HL-60/S4 (cell line): Measurements from ENCODE around the gene TTYH3.

ENCODE experiments used
- in situ Hi-C: fragments of 300-500 bp; cut with MboI; formaldehyde crosslinking; loops from 2 replicates; pipeline ENCODE4 v1.14.3; 2022; ENCODE audit warnings: low sequenced_read_pairs

TTYH3 gene

DNA sequence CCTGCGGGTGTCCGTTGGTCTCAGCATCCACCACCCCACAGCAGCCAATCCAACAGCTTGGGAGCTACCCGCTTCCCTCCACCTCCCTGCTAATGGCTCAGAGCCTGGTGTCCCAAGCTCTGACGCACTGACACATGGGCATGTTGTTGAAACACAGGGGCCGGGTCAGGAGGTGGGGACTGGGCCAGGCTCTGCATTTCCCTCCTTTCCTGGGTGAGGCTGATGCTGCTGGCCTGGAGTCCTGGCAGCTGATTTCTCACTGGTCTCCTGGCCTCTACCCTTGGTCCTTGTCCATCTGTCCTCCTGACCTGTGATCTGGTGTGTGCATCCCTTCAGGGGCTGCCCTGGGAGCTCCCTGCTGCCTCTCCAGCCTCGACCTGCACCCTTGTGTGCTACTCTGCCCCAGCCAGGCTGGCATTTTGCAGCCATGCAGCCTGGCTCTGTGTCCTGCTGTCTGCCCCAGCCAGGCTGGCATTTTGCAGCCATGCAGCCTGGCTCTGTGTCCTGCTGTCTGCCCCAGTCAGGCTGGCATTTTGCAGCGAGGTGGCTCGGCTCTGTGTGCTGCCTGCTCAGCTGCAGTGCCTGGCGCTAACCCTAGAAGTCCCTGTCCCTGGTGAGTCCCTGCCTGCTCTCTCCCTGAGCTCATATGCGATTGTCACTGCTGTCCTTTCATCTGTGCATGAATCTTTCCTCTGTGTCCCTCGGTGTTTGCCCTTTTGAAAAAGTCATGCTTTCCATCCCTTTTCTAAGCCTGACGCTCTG, 70.2 kb downstream of the TTYH3 start:
- in situ Hi-C loops = no loop called here

DNA sequence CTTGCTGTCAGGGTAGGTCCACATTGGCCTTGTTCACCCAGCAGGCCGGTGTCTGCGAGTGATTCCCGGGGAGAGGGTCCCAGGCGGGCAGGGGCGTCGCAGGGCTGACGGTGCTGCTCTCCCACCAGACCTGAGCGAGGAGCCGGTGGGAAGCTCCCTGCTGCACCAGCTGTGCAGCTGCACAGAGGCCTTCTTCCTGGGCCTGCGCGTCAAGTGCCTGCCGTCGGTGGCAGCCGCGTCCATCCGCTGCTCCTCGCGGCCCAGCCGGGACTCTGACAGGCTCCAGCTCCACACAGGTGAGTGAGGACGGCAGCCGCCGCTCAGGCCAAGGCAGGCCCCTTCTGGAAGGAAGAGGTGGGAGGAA, 70.8 kb downstream of the TTYH3 start:
- in situ Hi-C loops = no loop called here

DNA sequence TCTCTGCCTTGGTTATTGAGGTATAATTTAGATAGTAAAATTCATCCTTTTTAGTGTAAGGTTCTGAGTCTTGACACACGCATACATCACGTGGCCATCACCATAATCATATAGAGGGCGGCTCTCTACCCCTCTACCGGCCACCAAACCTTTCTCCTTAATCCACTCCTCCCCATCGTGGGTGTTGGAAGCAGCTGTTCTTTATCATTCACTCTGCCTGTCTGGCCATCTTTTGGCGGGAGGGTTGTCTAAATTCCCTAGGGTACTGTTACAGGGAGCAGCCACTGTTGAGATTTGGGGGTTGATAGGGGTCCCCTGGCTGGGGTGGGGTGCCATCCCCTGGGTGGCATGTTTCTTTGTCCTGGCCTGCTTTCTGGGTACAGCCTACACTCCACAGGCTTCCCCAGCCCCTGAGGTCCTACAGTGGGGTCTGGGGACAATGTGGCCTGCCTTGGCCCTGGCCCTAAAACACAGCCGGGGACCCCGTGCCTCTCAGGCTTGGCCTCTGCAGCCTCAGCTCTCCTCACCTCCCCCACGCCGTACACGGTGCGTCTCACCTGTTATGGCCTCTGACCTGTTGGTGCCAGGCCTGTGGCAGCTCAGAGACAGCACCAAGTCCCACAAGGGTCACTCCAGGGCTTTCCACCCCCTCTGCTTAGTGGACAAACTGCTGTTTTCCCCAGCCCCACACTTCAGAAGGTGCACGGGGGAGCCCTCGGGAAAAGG, 73.7 kb downstream of the TTYH3 start:
- in situ Hi-C loops = no loop called here

DNA sequence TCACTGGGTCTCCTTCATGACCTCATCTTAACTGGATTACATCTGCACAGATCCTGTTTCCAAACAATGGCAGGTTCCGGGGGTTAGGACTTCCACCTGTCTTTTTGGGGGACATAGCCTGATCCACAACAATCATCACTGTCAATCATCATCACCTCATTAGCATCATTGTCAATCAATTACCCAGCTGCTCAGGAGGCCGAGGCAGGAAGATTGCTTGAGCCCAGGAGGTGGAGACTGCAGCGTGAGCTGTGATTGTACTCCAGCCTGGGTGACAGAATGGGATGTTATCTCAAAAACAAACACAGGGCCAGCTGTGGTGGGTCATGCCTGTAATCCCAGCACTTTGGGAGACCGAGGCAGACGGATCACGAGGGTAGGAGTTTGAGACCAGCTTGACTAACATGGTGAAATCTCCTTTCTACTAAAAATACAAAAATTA, 74.9 kb downstream of the TTYH3 start:
- in situ Hi-C loops = no loop called here

DNA sequence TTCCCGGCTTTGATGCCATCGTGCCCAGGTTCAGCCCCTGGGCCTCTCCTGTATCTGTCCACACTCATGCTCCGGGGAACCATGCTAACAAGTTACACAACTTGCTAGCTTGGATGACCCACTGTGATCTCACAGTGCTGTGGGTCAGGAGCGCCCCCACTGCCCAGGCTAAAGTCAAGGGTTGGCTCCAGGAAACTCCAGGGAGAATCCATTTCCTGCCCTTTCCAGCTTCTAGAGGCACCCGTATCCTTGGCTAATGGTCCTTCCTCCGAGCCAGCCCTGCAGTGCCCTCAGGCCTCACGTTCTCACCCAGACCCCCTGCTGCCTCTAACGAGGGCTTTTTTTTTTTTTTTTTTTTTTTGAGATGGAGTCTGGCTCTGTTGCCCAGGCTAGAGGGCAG, 75.7 kb downstream of the TTYH3 start:
- in situ Hi-C loops = no loop called here

DNA sequence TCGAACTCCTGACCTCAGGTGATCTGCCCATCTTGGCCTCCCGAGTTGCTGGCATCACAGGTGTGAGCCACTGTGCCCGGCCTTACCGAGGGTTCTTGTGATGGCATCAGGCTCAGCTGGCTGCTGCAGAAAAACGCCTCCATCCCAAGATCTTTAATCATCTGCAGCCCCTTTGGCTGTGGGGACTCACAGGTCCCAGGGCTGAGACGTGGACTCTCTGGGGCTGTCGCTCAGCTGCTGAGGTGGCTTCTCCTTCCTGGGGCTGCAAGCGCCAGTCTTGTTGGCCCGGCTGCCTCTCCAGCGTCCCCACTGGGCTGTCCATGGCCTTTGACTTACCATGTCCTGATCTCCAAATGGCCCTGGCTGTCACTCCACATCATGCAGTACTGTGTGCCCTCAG, 76.3 kb downstream of the TTYH3 start:
- in situ Hi-C loops = no loop called here

DNA sequence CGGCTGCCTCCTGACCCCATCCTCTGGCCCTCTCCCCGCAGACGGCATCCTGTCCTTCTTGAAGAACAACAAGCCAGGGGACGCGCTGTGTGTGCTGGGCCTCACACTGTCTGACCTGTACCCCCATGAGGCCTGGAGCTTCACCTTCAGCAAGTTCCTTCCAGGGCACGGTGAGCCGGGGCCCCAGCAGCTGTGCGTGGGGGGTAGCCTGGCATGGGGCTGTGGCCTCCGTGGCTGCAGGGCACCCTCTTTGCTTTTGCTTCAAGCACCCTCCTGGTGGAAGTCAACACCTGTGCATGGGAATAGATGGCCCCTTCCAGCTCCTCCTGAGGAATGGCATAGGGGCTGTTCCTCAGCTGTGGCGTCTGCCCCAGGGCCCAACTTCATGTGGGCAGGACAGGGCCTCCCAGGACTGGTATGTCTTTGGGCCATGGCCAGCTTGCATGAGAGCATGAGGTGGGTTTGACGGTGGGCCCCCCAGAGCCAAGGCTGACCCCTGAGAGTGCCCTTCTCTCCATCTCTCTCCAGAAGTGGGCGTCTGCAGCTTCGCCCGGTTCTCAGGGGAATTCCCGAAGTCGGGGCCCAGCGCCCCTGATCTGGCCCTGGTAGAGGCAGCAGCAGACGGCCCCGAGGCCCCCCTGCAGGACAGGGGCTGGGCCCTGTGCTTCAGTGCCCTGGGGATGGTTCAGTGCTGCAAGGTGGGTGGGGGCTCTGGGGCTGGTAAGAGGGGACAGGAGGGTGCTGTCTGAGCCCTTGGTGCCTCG, 76.9 kb downstream of the TTYH3 start:
- in situ Hi-C loops = no loop called here

DNA sequence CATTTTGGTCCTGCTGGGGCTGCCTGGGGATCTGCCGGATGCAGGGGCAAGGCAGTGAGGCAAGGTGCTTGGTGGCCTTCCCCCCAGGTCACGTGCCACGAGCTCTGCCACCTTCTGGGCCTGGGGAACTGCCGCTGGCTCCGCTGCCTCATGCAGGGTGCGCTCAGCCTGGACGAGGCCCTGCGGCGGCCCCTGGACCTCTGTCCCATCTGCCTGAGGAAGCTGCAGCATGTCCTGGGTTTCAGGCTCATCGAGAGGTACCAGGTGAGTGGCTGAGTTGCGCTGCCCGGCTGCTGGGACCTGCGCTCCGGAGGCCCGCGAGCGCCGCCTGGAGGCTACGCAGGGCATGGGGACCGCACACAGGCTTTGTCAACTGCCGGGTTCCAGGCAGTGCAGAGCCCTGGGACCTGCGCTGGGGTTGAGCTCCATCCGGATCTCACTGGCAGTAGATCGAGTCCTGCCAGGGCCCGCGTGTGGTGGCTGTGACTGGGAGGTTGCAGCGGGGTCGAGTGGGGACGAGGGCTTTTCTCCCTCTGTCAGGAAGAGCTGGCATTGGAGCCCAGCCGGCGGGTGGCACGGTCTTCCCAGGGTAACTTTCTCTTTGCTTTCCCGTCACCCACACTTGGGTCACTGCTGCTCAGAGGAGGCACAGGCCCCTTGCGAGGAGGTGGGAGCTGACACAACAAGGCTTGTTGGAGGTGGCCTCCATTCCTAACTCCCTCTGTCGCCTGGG, 77.9 kb downstream of the TTYH3 start:
- in situ Hi-C loops = no loop called here

DNA sequence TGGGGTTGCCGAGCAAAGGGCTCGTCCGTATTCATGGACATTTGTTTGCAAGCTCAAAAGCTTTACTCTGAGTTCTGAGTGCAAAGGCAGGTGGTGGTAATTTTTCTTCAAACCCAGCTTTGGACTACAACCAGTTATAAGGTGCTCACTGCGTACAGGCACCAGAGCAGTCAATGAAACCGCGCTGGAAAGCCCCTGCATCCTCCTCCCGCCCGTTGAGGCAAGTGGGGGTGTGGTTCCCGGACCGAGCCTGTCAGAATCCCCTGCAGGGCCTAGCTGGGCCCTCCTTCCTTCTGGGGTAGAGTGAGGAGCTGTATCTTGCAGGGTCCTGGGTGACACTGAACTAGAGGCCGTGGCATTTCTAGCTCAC, 78.5 kb downstream of the TTYH3 start:
- in situ Hi-C loops = no loop called here

DNA sequence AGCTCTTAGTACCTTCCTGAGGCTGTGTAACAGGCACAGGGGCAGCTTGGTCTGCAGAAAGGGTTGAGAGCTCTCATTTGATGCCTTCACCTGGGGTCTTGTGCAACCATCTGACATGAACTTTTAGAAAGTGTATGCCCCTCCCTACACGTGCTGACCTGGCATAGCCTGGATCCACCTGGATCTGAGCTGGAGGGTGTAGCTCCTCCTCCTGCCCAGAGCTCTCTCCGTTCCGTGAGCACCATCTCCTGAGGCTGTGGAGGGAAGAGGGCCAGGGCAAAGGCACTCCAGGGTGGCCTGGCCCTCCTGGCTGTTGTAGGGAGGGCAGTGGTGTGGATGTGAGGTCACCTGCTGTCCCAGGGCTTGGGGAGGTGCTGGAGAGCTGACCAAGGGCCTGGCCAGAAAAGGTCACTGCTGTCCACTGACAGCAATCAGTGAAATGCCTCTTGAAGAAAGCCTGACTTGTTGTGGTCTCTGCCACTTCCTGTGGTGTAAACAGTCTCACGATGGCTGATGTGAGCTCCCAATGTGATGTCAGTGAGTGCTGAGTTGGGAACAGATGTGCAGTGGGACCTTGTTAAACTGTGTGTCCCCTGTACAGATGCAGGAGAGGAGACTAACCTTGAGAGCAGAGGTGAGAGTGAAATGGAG, 79.2 kb downstream of the TTYH3 start:
- in situ Hi-C loops = no loop called here

DNA sequence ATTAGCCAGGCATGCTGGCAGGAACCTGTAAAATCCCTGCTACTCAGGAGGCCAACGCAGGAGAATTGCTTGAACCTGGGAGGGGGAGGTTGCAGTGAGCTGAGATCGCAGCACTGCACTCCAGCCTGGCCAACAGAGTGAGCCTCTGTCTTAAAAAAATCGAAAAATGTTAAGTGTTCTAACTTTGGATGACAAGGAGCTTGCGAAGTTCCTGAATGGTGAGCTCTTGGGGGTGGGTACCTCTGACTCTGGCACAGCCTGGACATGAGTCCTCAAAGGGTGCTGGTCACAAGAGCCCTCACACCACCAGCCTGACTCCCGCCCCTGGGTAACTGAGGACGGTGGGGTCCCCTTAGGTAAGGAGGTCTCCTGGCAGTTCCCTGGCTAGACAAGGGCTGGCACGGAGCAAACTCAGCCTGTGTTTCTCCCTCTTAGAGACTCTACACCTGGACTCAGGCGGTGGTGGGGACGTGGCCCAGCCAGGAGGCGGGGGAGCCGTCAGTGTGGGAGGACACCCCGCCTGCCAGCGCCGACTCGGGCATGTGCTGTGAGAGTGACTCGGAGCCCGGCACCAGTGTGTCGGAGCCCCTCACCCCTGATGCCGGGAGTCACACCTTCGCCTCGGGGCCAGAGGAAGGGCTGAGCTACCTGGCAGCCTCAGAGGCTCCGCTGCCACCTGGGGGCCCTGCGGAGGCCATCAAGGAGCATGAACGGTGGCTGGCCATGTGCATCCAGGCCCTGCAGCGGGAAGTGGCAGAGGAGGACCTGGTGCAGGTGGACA, 80.3 kb downstream of the TTYH3 start:
- in situ Hi-C loops = no loop called here

DNA sequence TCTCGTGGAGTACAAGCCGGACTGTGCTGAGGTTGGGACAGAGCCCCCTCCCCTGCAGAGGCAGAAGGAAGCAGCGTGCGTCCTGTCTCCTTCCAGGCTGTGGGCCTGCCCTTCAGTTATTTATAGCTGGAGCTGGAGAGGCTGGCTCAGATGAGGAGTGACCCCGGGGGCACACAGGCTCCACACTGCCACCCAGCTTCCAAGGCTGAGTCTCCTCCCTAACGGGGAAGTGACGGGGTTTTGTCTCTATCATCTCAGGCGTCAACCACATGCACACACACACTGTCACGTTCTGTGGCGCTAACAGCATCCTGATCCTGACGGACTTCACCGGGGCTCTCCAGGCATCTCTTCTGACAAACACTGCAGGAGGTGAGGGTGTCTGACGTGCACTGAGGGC, 81.6 kb downstream of the TTYH3 start:
- in situ Hi-C loops = no loop called here

DNA sequence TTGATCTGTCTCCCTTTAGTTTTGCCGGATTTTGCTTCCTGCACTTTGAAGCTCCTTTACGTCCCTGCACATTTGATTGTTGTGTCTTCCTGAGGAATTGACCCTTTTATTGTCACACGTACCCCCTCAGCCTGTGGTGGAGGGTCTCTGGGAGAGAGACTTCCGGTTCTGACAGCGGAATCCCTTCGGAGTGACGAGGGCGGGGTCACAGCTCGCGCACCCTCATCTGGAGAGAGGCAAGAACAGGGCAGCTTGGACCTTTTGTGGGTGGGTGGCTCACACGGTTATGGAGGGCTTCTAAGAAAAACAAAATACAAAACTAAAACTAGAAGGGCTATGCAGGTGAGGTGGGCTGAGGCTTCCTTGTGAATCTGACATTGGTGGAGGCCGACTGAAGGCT, 82.2 kb downstream of the TTYH3 start:
- in situ Hi-C loops = no loop called here
